ENCODE data around the gene ZSCAN30.
A peak's percentile ranks its signal among the peaks of the same experiment; 100 is the strongest.

Gene ZSCAN30

DNA sequence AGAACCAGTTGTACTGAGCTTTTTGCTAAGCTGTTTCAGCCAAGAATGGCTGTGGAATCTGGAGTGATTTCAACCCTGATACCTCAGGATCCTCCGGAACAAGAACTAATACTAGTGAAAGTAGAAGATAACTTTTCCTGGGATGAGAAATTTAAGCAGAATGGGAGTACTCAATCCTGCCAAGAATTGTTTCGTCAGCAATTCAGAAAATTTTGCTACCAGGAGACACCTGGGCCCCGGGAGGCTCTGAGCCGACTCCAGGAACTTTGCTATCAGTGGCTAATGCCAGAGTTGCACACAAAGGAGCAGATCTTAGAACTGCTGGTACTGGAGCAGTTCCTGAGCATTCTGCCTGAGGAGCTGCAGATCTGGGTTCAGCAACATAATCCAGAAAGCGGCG lies 47.6 kb downstream of the ZSCAN30 start:
- Histone ChIP-seq H4K20me1 (ENCODE audit: insufficient read depth, low read length) (no peaks in the 10 kb centered on the region), H3K4me3 (ENCODE audit: low read depth, low read length, poor library complexity, severe bottlenecking) (no peak overlapping the region), H3K9me2 (ENCODE audit: low read depth, low read length) (no peaks in the 10 kb centered on the region), H3K4me1 (ENCODE audit: insufficient read depth, low read length, severe bottlenecking) (peaks cover 12% of the 10 kb centered on the region), H3K27me3 (ENCODE audit: insufficient read depth, low read length) (no peaks in the 10 kb centered on the region), H2AFZ (ENCODE audit: low read length) (no peak overlapping the region), H3K9ac (ENCODE audit: low read length) (no peak overlapping the region), H3K4me2 (ENCODE audit: low read length) (no peak overlapping the region), H3K36me3 (ENCODE audit: insufficient read depth, low read length) (peaks cover 55% of the 10 kb centered on the region), H3K9me3 (ENCODE audit: low read length) (peaks cover 50% of the 10 kb centered on the region), H3K27ac (ENCODE audit: low read depth, low read length, poor library complexity, severe bottlenecking) (no peak overlapping the region), H3F3A (ENCODE audit: insufficient read depth, low read length) (no peaks in the 10 kb centered on the region), H3K79me2 (ENCODE audit: insufficient read depth, low read length) (peaks cover 6% of the 10 kb centered on the region; the same call in 1 of the 2 replicates)
- TF ChIP-seq, protein P1, sequence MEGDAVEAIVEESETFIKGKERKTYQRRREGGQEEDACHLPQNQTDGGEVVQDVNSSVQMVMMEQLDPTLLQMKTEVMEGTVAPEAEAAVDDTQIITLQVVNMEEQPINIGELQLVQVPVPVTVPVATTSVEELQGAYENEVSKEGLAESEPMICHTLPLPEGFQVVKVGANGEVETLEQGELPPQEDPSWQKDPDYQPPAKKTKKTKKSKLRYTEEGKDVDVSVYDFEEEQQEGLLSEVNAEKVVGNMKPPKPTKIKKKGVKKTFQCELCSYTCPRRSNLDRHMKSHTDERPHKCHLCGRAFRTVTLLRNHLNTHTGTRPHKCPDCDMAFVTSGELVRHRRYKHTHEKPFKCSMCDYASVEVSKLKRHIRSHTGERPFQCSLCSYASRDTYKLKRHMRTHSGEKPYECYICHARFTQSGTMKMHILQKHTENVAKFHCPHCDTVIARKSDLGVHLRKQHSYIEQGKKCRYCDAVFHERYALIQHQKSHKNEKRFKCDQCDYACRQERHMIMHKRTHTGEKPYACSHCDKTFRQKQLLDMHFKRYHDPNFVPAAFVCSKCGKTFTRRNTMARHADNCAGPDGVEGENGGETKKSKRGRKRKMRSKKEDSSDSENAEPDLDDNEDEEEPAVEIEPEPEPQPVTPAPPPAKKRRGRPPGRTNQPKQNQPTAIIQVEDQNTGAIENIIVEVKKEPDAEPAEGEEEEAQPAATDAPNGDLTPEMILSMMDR (IDR thresholded peaks at IDR 0.05; ENCODE audit: low read length): no peak
- no peak for TF ChIP-seq EZH2 (IDR thresholded peaks at IDR 0.05; ENCODE audit: borderline replicate concordance, low read length)

DNA sequence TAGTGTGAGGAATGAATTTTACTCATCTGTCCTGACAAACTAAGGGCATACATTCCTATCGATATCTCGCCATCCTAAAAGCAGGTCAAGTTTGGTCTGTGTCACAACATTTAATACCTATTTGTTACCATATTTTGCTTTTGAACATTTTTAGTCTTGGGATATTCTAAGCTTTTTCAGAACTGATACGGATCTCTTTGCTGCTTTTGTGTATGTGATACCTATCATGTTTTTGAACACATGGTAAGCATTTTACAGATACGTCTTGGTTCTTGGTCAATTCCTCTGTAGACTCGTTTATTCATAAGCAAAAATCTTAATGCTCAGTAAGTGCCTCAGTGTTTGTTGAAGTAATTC lies 48.6 kb downstream of the ZSCAN30 start:
- H3K36me3 ChIP-seq (ENCODE audit: insufficient read depth, low read length): peaks cover 45% of the 10 kb centered on the region
- H3K9ac ChIP-seq (ENCODE audit: low read length): peak overlapping the region; percentile 91
- peaks cover 6% of the 10 kb centered on the region; the same call in 1 of the 2 replicates for H3K79me2 ChIP-seq (ENCODE audit: insufficient read depth, low read length)
- H3K4me1 ChIP-seq (ENCODE audit: insufficient read depth, low read length, severe bottlenecking): peaks cover 12% of the 10 kb centered on the region
- H3F3A ChIP-seq (ENCODE audit: insufficient read depth, low read length): no peaks in the 10 kb centered on the region
- H3K9me2 ChIP-seq (ENCODE audit: low read depth, low read length): no peaks in the 10 kb centered on the region
- H3K27ac ChIP-seq (ENCODE audit: low read depth, low read length, poor library complexity, severe bottlenecking): peak overlapping the region; percentile 59
- peaks cover 42% of the 10 kb centered on the region for H3K9me3 ChIP-seq (ENCODE audit: low read length)
- H3K4me3 ChIP-seq (ENCODE audit: low read depth, low read length, poor library complexity, severe bottlenecking): peak overlapping the region; percentile 85
- H2AFZ ChIP-seq (ENCODE audit: low read length): no peak overlapping the region
- TF ChIP-seq, protein P1 (IDR thresholded peaks at IDR 0.05; ENCODE audit: low read length): no peak
- no peak for TF ChIP-seq EZH2 (IDR thresholded peaks at IDR 0.05; ENCODE audit: borderline replicate concordance, low read length)
- H3K4me2 ChIP-seq (ENCODE audit: low read length): peak overlapping the region; percentile 86
- no peaks in the 10 kb centered on the region for H3K27me3 ChIP-seq (ENCODE audit: insufficient read depth, low read length)
- H4K20me1 ChIP-seq (ENCODE audit: insufficient read depth, low read length): no peaks in the 10 kb centered on the region

DNA sequence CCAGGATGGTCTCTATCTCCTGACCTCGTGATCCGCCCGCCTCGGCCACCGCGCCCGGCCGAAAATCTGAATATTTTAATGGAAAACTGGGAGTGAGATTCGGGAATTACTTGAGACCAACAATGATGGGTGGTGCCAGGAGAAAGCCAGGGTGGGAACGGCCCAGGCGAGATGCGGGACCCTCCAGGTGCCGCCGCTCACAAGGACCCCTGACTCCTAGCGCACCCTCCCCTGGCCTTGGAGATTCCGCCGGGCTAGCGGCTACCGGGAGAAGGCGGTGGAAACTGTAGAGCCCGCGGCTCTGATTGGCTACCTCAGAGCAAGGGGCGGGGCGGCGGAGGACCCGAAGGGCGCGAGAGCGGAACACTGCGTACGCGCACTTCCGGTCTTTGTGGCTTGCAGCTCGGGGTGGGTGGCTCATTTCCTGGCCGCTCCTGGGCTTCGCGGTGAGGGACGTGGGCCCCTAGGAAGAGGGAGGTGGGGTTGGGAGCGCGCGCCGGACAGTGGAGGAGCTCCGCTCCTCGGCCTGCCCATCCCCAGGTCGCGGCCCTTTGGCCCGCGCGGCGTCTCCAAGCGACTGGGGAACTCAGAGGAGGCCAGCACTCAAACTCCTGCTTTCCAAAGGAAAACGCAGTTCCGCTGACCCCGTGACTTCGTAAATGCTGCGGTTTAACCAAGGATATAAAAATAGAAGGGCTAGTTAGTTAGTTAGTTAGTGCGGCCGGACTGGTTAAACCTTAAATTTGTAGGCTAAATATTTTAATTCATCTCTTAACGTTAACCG lies 49.2 kb downstream of the ZSCAN30 start, which contains the start of gene ZNF397:
TSS of gene ZNF397 (plus strand) at position 371 of the 784 bp plus-strand sequence. CDS start 1,437 bp downstream, outside the sequence.
- peak within 1 kb of the TSS; percentile 86 for H3K4me2 ChIP-seq (ENCODE audit: low read length)
- H3K9me3 ChIP-seq (ENCODE audit: low read length): peaks cover 36% of the 10 kb centered on the region
- H3K4me3 ChIP-seq (ENCODE audit: low read depth, low read length, poor library complexity, severe bottlenecking): peak within 1 kb of the TSS; percentile 85
- peaks cover 12% of the 10 kb centered on the region for H3K4me1 ChIP-seq (ENCODE audit: insufficient read depth, low read length, severe bottlenecking)
- H3K27me3 ChIP-seq (ENCODE audit: insufficient read depth, low read length): no peaks in the 10 kb centered on the region
- H3F3A ChIP-seq (ENCODE audit: insufficient read depth, low read length): no peaks in the 10 kb centered on the region
- H3K9me2 ChIP-seq (ENCODE audit: low read depth, low read length): no peaks in the 10 kb centered on the region
- H3K27ac ChIP-seq (ENCODE audit: low read depth, low read length, poor library complexity, severe bottlenecking): peak within 1 kb of the TSS; percentile 59
- 0 out of 2 replicates have a peak within 1 kb of the TSS, but pooled peaks have one; percentile 80 for H2AFZ ChIP-seq (ENCODE audit: low read length)
- no peak for TF ChIP-seq EZH2 (IDR thresholded peaks at IDR 0.05; ENCODE audit: borderline replicate concordance, low read length)
- TF ChIP-seq, protein P1 (IDR thresholded peaks at IDR 0.05; ENCODE audit: low read length): no peak
- peak within 1 kb of the TSS; percentile 91 for H3K9ac ChIP-seq (ENCODE audit: low read length)
- H3K36me3 ChIP-seq (ENCODE audit: insufficient read depth, low read length): peaks cover 40% of the 10 kb centered on the region
- peaks cover 6% of the 10 kb centered on the region; the same call in 1 of the 2 replicates for H3K79me2 ChIP-seq (ENCODE audit: insufficient read depth, low read length)
- no peaks in the 10 kb centered on the region for H4K20me1 ChIP-seq (ENCODE audit: insufficient read depth, low read length)

Data from OCI-LY1 (cell line).